Measurements from ENCODE around the gene EGR2. TPM values are rescaled to one million over a fixed set of nuclear protein-coding genes. Genes with fewer than 3 reads are reported as not detected.
A peak's percentile ranks its signal among the peaks of the same experiment; 100 is the strongest.

The EGR2 gene
- total and polyA plus RNA-seq, 8 donors: 0.42 to 2.7 (median 0.65) TPM

DNA sequence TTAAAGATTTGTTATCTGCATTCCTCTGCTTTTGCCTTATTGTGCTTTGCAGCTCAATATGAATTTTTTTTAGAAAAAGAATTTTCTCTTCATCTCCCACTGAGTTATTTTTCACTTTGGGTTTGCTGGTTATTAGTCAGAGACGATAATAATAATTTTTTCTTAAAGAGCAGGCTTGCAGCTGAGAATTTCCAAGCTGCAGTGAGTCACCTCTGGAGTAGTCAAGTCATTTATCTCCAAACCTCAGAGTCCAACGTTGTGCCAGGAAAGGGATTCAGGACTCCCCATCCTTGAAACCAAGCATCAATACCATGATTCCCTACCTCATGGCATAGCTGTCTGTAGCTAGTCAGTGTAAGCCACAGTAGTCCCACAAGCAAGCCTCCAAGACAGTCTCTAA lies 15.2 kb upstream of the EGR2 start:
- no peaks in the 10 kb centered on the region for H3K4me1 ChIP-seq
- TF ChIP-seq, protein P1, sequence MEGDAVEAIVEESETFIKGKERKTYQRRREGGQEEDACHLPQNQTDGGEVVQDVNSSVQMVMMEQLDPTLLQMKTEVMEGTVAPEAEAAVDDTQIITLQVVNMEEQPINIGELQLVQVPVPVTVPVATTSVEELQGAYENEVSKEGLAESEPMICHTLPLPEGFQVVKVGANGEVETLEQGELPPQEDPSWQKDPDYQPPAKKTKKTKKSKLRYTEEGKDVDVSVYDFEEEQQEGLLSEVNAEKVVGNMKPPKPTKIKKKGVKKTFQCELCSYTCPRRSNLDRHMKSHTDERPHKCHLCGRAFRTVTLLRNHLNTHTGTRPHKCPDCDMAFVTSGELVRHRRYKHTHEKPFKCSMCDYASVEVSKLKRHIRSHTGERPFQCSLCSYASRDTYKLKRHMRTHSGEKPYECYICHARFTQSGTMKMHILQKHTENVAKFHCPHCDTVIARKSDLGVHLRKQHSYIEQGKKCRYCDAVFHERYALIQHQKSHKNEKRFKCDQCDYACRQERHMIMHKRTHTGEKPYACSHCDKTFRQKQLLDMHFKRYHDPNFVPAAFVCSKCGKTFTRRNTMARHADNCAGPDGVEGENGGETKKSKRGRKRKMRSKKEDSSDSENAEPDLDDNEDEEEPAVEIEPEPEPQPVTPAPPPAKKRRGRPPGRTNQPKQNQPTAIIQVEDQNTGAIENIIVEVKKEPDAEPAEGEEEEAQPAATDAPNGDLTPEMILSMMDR (IDR thresholded peaks at IDR 0.05): no peak
- intact Hi-C loops (cut with DNase I): no loop called here
- WGBS, 2 donors: 28 to 42% methylated on average over 2 of the region's 2 CpGs
- DNase-seq (no peak), FAIRE-seq (no peak), ATAC-seq (peak in 2 of 4 donors; percentile 12 to 29)
- H3K27ac ChIP-seq: no peak overlapping the region
- H3K36me3 ChIP-seq: no peaks in the 10 kb centered on the region
- H3K27me3 ChIP-seq: no peaks in the 10 kb centered on the region
- no peaks in the 10 kb centered on the region for H3K9me3 ChIP-seq
- H3K4me3 ChIP-seq: no peak overlapping the region

GRCh38 chr10:62830679-62831078 lies 14.5 kb upstream of the EGR2 start:
- TF ChIP-seq, protein P1 (IDR thresholded peaks at IDR 0.05): no peak
- intact Hi-C loops (cut with DNase I): no loop called here
- Histone ChIP-seq H3K4me3 (no peak overlapping the region), H3K27me3 (no peaks in the 10 kb centered on the region), H3K4me1 (no peaks in the 10 kb centered on the region), H3K27ac (no peak overlapping the region), H3K36me3 (no peaks in the 10 kb centered on the region), H3K9me3 (no peaks in the 10 kb centered on the region)
- no peak for DNase-seq
- WGBS, 2 donors: 52 to 58% methylated on average over 4 of the region's 4 CpGs
- no peak for FAIRE-seq
- ATAC-seq: peak in 1 of 4 donors; percentile 34

GRCh38 chr10:62829622-62830021 lies 13.5 kb upstream of the EGR2 start:
- intact Hi-C loops (cut with DNase I): no loop called here
- WGBS, 2 donors: 39 to 45% methylated on average over 2 of the region's 2 CpGs

DNA sequence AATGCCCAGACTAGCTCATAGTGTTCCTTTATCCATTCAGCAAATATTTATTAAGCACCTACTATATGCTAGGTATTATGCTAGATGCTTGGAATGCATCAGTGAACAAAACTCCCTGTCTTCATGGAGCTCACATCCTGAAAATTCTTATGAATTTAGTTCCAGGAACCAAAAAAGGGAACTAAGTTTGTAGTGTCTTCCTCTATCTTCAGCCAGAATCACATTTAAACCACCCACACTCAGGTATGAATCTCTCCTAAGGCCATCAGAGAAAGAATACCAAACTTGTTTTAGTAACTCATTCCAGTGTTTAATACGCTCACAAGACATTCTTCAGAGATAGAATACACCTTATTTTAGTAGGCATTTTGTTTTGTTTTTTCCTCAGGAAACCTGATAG lies 10.1 kb upstream of the EGR2 start:
- intact Hi-C loops (cut with DNase I): no loop called here
- FAIRE-seq (no peak), ATAC-seq (no peak), DNase-seq (no peak)
- Histone ChIP-seq H3K27me3 (no peaks in the 10 kb centered on the region), H3K27ac (no peak overlapping the region), H3K9me3 (no peaks in the 10 kb centered on the region), H3K4me3 (no peak overlapping the region), H3K4me1 (no peaks in the 10 kb centered on the region), H3K36me3 (no peaks in the 10 kb centered on the region)
- TF ChIP-seq, protein P1 (IDR thresholded peaks at IDR 0.05): no peak
- 70 to 75% methylated on average over 1 of the region's 1 CpG for WGBS, 2 donors

More at GRCh38 chr10:62829622-62830021, 13.5 kb upstream of the EGR2 start:
- Histone ChIP-seq H3K4me1 (no peaks in the 10 kb centered on the region), H3K36me3 (no peaks in the 10 kb centered on the region), H3K27ac (no peak overlapping the region), H3K27me3 (no peaks in the 10 kb centered on the region), H3K9me3 (no peaks in the 10 kb centered on the region), H3K4me3 (no peak overlapping the region)
- no peak for ATAC-seq
- DNase-seq: no peak
- FAIRE-seq: no peak
- TF ChIP-seq, protein P1 (IDR thresholded peaks at IDR 0.05): no peak

DNA sequence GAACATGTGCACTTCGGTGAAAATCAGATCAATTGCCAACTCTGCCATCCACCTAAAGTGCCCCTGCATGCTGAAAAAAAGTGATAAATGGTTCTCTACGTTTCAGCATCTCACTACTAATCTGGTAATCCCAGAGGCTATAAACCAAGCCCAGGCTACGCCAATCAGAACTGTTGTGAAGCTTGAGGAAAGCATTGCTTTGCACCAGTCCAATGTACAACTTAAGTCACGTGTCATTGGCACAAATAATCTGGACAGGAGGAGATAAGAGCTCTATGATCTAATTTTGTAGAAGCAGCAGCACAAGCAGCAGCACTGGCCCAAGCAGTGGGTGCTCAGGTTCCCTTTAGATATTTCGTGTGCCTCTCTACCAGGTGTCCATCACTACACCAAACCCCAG lies 4.4 kb upstream of the EGR2 start:
- ATAC-seq (no peak), DNase-seq (no peak), FAIRE-seq (no peak)
- Histone ChIP-seq H3K27me3 (peaks cover 0 to 7% (median 4%) of the 10 kb centered on the region in 4 donors), H3K27ac (no peak overlapping the region), H3K4me1 (peaks cover 11% of the 10 kb centered on the region in 3 donors), H3K36me3 (no peaks in the 10 kb centered on the region), H3K4me3 (no peak overlapping the region), H3K9me3 (no peaks in the 10 kb centered on the region)
- TF ChIP-seq, protein P1 (IDR thresholded peaks at IDR 0.05): no peak
- WGBS, 2 donors: 48 to 56% methylated on average over 5 of the region's 5 CpGs
- intact Hi-C loops (cut with DNase I): no loop called here

Data from pancreas (tissue), 10 donors.